Choroid plexus epithelial cell (primary cell): ENCODE results near the gene SELP.

Experiments used
- DNase-seq: peaks from one replicate; pipeline ENCODE4 v3.0.0-alpha.2; 2010; ENCODE audit warnings: low read depth
- H3K4me3 ChIP-seq: 2 replicates; pipeline ENCODE4 v1.5.1; 2011; ENCODE audit warnings: low read depth, mild to moderate bottlenecking, control low read depth, low read length, moderate library complexity
- TF ChIP-seq, protein P1 (sequence below): conservative IDR thresholded peaks from 2 replicates; pipeline ENCODE4 v1.5.1; 2011; ENCODE audit warnings: low read depth, mild to moderate bottlenecking, control low read depth, inconsistent platforms, low read length, moderate library complexity

The SELP gene

DNA sequence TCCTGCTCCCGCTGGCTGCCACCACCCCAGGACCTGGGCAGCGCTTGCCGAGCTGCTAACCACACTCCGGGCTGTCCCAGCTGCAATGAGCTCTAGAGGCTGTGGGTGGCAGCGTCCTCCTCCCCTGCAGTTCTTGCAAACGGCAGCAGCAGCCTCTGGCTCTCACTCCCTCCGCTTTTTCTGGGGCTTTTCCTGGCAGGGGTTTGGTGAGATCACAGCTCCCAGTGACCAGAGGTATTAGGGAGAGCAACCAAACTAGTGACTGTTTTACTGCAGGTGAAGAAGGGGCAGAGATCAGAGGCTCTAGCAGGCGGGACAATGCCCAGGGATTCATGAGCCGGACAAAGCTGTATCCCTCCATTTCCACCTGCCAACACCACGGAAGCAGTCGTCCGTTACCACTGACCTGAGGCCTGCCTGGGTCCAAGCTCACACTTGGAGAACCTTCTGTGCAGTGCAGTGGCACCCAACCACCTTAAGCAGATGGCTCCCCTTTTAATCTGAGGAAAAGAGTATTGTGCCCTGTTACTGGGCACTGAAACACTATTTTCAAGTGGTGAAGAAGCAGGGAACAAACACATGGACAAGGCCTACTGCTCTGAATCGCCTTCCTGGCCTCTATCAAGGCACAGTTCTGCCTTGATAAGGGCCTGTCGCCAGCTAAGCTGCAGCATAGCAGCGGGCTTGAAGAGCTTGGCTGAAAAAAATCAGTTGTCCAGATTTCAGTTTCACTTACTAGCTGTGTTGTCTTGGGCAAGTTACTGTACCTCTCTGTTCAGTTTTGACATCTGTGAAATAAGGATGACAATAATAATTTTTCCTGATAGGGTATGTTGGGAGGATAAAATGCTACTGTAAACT lies 43.3 kb downstream of the SELP start, which contains the start of gene F5:
Gene F5 (minus strand): TSS at position 87 of the 861 bp plus-strand sequence. CDS start 95 bp downstream, outside the sequence.
- TF ChIP-seq, protein P1, sequence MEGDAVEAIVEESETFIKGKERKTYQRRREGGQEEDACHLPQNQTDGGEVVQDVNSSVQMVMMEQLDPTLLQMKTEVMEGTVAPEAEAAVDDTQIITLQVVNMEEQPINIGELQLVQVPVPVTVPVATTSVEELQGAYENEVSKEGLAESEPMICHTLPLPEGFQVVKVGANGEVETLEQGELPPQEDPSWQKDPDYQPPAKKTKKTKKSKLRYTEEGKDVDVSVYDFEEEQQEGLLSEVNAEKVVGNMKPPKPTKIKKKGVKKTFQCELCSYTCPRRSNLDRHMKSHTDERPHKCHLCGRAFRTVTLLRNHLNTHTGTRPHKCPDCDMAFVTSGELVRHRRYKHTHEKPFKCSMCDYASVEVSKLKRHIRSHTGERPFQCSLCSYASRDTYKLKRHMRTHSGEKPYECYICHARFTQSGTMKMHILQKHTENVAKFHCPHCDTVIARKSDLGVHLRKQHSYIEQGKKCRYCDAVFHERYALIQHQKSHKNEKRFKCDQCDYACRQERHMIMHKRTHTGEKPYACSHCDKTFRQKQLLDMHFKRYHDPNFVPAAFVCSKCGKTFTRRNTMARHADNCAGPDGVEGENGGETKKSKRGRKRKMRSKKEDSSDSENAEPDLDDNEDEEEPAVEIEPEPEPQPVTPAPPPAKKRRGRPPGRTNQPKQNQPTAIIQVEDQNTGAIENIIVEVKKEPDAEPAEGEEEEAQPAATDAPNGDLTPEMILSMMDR, result peak; percentile 72
- DNase-seq, result peak; percentile 72
- H3K4me3 ChIP-seq, result no peak within 1 kb of the TSS

- TF ChIP-seq, protein P1, result no peak
- H3K4me3 ChIP-seq, result no peak overlapping the region
These were observed 43.9 kb downstream of the SELP start for GRCh38 chr1:169586067-169586394.

GRCh38 chr1:169585181-169585580 lies 44.7 kb downstream of the SELP start:
- TF ChIP-seq, protein P1, result no peak
- no peak for DNase-seq
- no peak overlapping the region for H3K4me3 ChIP-seq

More at GRCh38 chr1:169586067-169586394, 43.9 kb downstream of the SELP start:
- DNase-seq, result no peak

- DNase-seq, result no peak
These were observed 45.3 kb downstream of the SELP start for GRCh38 chr1:169584483-169585144.

DNA sequence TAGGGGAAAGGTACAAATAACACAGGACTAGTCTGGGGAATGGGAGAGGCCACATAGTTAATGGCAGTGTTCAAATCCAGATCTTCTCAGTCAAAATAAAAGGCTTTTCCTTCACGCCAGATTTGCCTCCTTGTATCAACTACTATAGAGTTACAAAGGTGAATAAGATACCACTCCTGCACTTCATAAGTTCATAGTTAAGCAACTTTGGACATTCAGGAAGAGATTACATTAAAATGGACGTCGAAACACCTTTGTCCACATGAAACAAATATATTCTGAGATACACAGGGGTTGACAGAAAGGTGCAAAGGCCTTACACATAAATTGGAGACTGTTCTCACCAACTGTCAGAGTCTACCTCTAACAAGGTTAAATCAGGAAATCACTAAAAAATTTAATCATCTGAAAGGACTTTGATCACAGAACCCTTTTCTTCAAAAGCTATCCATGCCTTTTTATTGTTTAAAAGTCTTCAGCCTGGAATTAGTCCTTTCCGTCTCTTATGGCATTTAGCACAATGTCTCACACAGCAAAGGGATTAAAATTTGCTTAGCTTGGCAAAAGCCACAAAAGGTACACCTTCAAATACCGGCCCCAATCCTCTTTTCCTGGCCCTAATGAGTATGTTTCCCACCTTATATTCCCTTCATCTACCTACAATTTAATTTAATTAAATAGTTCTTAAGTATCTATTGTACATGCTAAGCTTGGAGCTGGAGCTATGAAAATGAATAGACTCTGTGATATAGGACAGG lies 51.8 kb downstream of the SELP start:
- no peak for DNase-seq
- H3K4me3 ChIP-seq, result no peak overlapping the region
- TF ChIP-seq, protein P1, result no peak

More at GRCh38 chr1:169584483-169585144, 45.3 kb downstream of the SELP start:
- TF ChIP-seq, protein P1, result no peak
- H3K4me3 ChIP-seq, result no peak overlapping the region

GRCh38 chr1:169576935-169577331 lies 53.0 kb downstream of the SELP start:
- TF ChIP-seq, protein P1, result no peak
- no peak overlapping the region for H3K4me3 ChIP-seq
- no peak for DNase-seq
